Measurements from ENCODE around the gene ASCC3.

DNA sequence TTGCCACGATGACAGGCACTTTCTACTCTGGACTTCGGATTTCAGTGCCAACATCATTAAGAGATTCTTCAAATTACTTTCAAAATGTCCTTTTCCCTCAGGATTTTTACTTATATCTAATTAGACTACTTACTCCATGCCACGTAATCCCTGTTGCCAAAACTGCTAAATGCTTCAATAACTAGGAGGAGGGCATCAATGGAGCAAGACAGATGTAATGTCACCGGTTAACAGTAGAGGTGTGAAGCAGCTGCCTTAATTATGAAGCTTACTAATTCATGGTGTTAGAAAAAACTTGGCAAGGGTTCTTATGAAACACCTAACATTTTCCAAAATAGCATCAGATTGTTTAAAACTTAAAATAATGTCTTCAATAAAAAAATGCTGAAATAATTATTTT is 305.2 kb downstream of the ASCC3 start:
- no peak for TF ChIP-seq EZH2 (IDR thresholded peaks at IDR 0.05; ENCODE audit: borderline replicate concordance, low read depth, low read length, severe bottlenecking)
- TF ChIP-seq, protein P1, sequence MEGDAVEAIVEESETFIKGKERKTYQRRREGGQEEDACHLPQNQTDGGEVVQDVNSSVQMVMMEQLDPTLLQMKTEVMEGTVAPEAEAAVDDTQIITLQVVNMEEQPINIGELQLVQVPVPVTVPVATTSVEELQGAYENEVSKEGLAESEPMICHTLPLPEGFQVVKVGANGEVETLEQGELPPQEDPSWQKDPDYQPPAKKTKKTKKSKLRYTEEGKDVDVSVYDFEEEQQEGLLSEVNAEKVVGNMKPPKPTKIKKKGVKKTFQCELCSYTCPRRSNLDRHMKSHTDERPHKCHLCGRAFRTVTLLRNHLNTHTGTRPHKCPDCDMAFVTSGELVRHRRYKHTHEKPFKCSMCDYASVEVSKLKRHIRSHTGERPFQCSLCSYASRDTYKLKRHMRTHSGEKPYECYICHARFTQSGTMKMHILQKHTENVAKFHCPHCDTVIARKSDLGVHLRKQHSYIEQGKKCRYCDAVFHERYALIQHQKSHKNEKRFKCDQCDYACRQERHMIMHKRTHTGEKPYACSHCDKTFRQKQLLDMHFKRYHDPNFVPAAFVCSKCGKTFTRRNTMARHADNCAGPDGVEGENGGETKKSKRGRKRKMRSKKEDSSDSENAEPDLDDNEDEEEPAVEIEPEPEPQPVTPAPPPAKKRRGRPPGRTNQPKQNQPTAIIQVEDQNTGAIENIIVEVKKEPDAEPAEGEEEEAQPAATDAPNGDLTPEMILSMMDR (IDR thresholded peaks at IDR 0.05; ENCODE audit: extremely low read depth in 1 of 2, insufficient read depth in 1 of 2, low read depth in 1 of 2, low read length in 2 of 2): no peak
- no peak for TF ChIP-seq POLR2AphosphoS5 (IDR thresholded peaks at IDR 0.05; ENCODE audit: insufficient read depth, low read depth, low read length)
